Choroid plexus epithelial cell (primary cell): ENCODE data around the gene CTSD.

Experiments used
- DNase-seq: peaks from one replicate; pipeline ENCODE4 v3.0.0-alpha.2; 2010; ENCODE audit warnings: low read depth
- H3K4me3 ChIP-seq: 2 replicates; pipeline ENCODE4 v1.5.1; 2011; ENCODE audit warnings: low read depth, mild to moderate bottlenecking, control low read depth, low read length, moderate library complexity
- CTCF ChIP-seq: conservative IDR thresholded peaks from 2 replicates; pipeline ENCODE4 v1.5.1; 2011; ENCODE audit warnings: low read depth, mild to moderate bottlenecking, control low read depth, inconsistent platforms, low read length, moderate library complexity

Gene CTSD

GRCh38 chr11:1766719-1767398 is 3.1 kb upstream of the CTSD start:
- H3K4me3 ChIP-seq, result no peak overlapping the region
- no peak for DNase-seq
- TF ChIP-seq CTCF, result no peak

GRCh38 chr11:1765871-1766718 is 2.4 kb upstream of the CTSD start:
- no peak overlapping the region for H3K4me3 ChIP-seq
- TF ChIP-seq CTCF, result peak; percentile 29
- no peak for DNase-seq

GRCh38 chr11:1763336-1763795 is 361 bp downstream of the CTSD start:
- no peak for DNase-seq
- no peak for TF ChIP-seq CTCF
- peak overlapping the region; percentile 91 for H3K4me3 ChIP-seq

GRCh38 chr11:1762537-1763302 is 1.0 kb downstream of the CTSD start:
- TF ChIP-seq CTCF, result no peak
- DNase-seq, result peak; percentile 39
- H3K4me3 ChIP-seq, result peak overlapping the region; percentile 91

- peak overlapping the region; percentile 91 for H3K4me3 ChIP-seq
- no peak for DNase-seq
- TF ChIP-seq CTCF, result no peak
These were observed 1.7 kb downstream of the CTSD start for GRCh38 chr11:1761857-1762536.

GRCh38 chr11:1761110-1761856 is 2.4 kb downstream of the CTSD start:
- no peak for DNase-seq
- TF ChIP-seq CTCF, result no peak
- no peak overlapping the region for H3K4me3 ChIP-seq
